Inferior parietal cortex (tissue), 1 donor: ENCODE measurements around the gene NUFIP2.
"Not testable (repeated sequence)": the region's sequence is repeated elsewhere in the genome, so short reads cannot be mapped to it uniquely, and the experiment has no call there.

Source experiments
- DNase-seq: peaks from one replicate; pipeline ENCODE4 v3.0.0-alpha.2; 2016; ENCODE audit errors: extremely low spot score

NUFIP2 gene, protein sequence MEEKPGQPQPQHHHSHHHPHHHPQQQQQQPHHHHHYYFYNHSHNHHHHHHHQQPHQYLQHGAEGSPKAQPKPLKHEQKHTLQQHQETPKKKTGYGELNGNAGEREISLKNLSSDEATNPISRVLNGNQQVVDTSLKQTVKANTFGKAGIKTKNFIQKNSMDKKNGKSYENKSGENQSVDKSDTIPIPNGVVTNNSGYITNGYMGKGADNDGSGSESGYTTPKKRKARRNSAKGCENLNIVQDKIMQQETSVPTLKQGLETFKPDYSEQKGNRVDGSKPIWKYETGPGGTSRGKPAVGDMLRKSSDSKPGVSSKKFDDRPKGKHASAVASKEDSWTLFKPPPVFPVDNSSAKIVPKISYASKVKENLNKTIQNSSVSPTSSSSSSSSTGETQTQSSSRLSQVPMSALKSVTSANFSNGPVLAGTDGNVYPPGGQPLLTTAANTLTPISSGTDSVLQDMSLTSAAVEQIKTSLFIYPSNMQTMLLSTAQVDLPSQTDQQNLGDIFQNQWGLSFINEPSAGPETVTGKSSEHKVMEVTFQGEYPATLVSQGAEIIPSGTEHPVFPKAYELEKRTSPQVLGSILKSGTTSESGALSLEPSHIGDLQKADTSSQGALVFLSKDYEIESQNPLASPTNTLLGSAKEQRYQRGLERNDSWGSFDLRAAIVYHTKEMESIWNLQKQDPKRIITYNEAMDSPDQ

DNA sequence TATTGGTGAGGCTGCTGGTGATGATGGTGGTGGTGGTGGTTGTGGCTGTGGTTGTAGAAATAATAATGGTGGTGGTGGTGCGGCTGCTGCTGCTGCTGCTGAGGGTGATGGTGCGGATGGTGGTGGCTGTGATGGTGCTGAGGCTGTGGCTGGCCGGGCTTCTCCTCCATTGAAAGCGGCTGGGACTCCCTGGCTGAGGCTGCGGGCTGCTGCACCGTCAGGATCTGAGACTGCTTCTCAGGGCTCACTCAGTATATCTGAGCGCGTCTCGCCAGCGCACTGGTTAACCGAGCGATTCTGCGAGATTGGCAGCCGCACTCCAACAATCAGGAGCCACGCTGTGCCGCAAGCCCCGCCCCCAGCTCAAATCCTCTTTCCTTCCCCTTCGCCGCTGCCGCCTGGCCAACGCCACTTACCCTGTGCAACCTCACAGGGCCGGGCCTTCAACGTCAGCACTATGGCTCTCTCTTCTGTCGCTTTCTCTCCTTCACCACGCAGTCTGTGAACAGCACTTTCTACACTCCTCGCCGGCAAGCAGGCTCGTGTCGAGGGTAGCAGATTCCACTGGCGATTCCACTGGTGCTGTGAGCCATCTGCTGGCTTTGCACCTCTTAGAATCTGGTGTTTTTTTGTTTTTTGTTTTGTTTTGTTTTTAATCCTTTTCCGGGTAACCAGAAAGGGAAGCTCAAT lies at the start of gene NUFIP2:
NUFIP2 (minus strand) TSS at position 259 of the 690 bp plus-strand sequence; CDS start at position 170, 89 bp downstream.
- peak; percentile 97 for DNase-seq

DNA sequence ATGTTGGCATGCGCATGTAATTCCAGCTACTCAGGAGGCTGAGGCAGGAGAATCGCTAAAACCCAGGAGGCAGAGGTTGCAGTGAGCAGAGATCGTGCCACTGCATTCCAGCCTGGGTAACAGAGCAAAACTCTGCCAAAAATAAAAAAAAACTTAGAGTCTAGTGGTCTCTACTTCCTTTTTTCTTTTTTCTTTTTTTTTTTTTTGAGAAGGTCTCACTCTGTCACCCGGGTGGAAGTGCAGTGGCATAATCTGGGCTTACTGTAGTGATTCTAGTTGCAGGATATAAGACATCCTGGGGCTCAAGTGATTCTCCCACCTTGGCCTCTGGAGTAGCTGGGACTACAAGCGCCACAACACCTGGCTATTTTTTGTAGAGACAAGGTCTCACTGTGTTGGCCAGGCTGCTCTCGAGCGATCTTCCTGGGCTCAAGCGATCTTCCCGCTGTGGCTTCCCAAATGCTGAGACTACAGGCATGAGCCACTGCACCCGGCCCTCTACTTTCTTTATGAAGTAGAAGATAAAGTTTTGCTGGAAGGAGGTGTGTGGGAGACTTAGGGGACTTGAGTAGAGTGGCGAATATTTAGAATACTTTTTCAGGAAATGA lies 48.3 kb upstream of the NUFIP2 start:
- DNase-seq: no peak

DNA sequence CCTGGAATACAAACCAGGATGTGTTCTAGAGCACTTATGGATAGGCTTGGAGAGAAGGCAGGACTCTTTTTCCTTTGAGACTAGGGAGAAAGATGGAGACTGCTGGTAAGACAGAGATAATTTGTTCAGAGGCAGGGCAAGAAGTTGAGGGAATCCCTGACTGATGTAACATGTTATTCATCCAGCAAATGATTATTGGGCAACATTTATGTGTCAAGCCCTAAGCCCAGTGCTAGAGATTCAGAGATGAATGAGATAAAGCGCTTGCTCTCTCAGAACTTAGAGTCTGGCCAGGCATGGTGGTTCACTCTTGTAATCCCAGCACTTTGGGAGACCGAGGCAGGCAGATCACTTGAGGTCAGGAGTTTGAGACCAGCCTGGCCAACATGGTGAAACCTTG lies 47.8 kb upstream of the NUFIP2 start:
- no peak for DNase-seq

DNA sequence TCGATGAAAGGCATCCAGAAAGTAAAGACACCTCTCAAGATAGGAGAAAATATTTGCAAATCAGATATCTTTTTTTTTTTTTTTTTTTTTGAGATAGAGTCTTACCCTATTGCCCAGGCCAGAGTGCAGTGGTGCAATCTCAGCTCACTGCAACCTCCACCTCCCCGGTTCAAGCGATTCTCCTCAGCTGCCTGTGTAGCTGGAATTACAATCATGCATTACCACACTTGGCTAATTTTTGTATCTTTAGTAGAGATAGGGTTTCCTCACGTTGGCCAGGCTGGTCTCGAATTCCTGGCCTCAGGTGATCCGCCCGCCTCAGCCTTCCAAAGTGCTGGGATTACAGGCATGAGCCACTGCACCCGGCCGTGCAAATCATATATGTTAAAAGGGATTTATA lies 45.1 kb upstream of the NUFIP2 start:
- DNase-seq: not testable (repeated sequence)

DNA sequence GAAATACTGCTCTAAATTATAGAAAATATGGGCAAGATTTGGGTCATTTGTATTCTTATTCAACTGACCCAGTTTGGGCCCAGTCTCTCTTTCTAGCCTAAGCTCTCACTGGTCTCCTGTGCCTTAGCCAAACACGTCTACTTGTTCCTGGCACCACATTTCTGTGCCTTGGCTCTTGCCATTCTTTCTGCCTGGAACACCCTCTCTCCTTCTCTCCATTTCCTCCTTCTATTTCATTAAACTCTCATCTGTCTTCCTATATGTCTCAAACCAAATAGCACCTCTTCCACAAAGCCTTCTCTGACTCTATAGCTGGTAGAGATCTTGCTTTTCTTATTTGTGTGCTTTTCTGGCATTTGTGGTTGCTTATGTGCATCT lies 37.7 kb upstream of the NUFIP2 start:
- DNase-seq: no peak

DNA sequence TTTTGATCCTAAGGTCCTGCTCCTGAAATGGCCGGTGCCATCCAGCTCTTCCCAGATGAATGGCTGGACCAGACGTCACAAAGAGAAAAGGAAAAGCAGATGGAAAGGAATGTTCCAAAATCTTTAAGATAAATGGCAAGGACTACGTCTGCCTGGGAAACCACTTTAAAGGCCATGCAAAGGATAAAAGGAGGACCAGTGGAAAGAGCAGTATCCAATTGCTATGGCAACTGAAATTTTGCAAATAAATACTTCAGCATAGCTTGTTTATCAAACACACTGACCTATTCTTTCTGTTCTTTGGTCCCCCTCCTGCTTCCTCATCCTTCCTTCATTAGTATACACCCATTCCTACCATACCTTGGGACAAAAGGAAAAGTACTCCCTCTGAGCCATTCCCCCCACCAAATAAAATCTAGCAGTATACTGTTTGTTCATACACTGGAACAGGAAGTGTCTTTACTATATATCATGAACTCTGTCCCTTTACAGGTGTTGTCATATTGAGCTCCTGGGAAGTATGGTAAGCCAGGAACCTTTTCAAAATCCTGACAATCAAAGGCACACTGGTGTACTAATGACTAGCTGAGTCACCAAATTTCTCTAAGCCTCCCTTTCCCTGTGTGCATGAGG lies 37.2 kb upstream of the NUFIP2 start:
- no peak for DNase-seq

DNA sequence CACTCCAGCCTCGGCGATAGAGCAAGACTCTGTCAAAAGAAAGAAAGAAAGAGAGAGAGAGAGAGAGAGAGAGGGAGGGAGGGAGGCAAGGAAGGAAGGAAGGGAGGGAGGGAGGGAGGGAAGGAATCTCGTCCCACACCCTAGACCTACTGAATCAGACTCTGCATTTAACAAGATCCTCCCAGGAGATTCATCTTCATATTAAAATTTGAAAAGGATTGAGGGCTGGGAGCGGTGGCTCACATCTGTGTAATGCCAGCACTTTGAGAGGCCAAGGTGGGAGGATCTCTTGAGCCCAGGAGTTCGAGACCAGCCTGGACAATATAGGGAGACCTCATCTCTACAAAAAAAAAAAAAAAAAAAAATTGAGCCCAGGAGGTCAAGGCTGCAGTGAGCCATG lies 33.5 kb upstream of the NUFIP2 start:
- DNase-seq: no peak

DNA sequence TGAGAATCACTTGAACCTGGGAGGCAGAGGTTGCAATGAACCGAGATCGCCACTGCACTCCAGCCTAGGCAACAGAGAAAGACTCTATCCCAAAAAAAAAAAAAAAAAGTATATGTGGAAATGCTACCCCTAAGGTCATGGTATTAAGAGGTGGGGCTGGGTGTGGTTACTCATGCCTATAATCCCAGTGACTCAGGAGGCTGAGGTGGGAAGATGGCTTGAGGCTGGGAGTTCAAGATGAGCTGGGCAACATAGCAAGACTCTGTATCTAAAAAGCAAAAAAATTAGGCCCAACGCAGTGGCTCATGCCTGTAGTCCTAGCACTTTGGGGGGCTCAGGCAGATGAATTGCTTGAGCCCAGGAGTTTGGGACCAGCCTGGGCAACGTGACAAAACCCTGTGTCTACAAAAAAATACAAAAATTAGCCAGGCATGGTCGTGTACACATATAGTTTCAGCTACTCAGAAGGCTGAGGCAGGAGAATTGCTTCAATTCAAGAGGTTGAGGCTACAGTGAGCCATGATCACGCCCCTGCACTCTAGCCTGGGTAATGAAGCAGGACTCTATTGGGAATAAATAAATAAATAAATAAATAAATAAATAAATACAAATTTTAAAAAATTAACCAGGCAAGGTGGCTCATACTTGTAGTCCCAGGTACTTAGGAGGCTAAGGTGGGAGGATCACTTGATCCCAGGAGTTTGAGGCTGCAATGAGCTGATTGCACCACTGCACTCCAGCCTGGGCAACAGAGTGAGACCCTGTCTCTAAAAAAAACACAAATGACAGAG lies 32.3 kb upstream of the NUFIP2 start:
- no peak for DNase-seq

DNA sequence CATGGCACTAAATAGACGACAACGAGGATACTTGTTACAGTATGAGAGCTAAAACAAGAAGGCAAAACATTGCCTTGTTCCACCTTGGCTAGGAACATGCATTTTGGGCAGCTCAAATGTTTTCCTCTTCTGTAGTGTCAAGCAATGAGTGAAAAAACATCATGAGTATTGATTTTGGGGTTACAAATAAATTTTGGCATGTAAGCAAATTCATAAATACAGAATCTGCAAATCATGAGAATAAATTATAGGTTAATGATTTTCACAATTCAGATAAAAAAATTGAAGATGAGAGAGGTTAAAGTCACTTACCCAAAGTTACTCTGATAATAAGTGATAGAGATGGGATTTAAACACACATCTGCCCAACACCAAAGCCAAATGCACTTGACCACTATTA lies 28.4 kb upstream of the NUFIP2 start:
- no peak for DNase-seq

DNA sequence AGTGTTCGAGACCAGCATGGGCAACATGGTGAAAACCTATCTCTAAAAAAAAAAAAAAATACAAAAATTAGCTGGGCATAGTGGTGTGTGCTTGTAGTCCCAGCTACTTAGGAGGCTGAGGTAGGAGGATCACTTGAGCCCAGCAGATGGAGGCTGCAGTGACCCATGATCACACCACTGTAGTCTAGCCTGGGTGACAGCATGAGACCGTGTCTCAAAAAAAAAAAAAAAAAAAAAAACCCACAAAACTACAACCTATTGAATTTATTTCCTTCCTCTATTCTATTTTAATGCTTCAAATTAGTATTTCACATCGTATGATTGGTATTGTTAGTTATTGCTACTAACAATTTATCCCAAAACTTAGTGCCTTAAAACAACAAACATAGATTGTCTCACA lies 9.4 kb upstream of the NUFIP2 start:
- DNase-seq: no peak

DNA sequence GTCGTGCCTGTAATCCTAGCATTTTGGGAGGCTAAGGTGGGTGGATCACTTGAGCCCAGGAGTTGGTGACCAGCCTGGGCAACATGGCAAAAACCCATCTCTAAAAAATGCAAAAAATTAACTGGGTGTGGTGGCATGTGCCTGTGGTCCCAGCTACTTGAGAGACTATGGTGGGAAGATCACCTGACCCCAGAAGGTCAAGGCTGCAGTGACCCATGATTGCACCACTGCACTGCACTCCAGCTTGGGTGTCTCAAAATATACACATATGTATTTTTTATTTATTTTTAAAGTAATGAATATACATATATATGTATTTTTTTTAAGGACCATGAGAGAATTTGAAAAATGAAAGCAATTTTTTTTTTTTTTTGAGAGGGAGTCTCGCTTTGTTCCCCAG lies 5.1 kb upstream of the NUFIP2 start:
- no peak for DNase-seq

DNA sequence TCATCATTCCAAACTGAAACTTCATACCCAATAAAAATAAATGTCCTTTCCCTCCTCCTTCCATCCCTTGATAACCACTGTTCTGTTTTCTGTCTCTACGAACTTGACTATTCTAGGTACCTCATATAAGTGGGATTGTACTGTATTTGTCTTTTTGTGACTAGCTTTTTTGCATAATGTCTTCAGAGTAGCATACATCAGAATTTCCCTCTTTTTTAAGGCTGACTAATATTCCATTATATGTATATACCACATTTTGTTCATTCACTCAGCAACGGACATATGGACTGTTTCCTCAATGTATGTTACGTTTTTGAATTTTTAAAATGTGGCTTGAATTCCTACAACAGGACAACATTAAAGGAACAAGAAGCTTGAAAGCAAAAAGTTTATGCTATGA lies 1.5 kb upstream of the NUFIP2 start:
- no peak for DNase-seq

DNA sequence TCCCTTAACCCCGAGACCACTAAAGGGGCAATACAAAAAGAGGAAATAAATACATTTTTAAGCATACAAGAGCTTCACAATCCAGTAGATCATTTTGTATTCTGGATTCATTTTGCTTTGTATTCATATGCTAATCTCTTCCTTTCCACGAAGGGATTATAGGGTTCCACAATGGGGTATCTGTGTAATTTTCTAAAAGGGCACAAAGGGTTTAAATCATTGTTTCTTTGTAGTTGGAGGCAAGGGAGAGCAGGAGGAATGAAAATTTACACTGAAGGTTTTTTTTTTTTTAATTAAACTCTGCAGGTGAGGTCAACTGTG lies 592 bp upstream of the NUFIP2 start:
- no peak for DNase-seq

DNA sequence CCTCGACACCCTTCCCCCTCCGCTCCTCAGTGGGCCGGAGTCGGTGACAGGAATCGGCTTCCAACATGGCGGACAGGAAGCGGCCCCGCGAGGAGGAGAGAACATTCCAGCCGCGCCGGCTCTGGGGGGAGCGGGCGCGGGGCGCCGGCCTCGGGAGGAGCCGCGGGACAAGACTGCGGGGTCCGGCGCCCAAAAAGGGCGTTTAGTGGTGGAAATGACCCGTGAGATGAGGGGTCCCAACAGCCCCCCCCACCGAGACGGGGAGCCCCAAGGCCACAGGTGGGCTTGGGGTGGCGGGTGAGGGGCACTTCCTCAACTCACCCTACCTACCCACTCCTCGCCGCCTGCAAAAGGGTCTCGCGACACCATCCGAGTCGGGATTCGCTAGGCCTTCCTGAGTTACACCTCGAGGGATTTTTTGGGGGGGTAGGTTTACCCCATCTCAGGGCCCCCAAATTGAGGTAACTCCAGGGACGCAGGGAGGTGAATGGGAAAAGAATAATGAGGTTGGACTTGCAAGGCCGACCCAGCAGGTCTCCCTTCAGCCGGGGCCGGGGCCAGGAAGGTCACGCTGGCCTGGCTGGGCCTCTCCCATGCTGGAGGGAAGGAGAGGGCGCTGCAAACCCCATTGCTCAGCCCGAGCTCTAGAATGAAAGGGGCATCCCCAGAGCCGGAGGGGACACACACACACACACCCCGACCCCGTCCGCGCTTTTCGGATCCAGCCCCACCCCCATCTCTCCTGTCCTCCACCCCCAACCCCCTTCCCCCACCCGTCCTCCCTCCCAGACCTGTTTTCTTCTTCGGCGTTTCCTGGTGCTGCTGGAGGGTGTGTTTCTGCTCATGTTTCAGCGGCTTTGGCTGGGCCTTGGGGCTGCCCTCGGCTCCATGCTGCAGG lies 707 bp downstream of the NUFIP2 start:
- DNase-seq: peak; percentile 47

DNA sequence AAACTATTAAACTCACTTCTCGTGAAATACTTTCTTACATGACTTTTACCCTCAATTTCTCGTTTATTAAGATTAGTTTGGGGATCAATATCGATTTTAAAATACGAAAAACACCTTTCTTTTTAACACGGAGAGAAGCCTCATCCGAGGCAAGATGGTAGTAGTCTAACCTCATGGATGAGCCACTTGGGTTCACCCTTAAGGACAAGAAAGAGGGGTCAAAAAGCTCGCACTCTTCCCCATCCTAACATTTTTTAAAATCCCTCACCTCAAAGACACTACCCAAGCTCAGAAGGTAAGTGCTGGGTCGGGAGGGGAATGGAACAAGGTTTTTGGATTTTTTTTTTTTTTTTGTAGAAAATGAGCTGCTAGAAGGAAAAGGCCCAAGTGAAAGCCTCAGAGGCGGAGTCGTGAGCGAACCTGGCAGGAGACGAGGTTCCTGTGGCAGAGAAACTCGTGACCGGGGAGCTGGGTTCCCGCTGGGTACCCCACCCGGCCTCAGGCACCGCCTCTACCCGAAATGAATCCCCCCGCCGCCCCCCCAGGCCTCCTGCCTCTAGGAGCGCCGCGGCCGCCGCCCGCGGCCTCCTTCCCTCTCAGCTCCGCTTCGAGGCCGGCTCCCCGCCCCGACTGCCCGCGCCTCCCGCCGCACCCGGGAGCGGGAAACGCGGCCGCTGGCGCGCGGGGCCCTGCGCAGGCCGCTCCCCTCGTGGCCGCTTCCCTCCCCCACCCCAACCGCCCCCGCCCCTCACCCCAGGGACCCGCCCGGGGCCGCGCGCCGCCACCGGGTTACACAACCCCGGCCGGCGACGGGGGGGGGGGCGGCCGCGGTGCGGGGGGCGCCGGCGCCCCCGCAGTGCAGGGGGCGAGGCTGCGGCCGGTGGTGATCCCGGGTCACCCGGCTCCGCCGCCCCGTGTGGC lies 1.6 kb downstream of the NUFIP2 start:
- DNase-seq: no peak

DNA sequence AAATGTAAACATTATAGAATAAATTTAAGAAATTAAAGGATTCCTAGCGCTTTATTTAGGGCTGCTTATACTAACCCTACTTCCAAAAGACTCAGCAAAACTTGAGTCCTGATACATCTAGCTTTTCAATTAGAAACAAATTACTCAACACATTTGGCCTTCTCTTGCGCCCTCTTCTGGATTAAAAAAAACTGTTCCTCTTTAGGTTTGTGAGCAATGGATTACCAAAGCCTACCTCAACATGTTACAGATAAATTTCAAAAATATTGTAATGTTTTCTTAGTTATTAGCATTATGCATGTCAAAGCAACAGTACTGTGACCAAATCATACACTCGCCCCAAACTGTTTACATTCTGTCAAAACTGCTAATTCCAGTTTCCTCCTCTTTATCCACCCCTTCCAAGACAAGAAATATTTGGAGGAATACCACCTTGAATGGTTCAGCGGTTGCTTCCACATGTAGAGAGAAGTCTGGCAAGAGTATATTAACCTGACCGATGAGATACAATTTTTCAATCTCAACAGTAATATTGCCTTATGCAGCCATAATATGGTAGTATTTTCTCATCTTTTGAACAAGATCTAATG lies 2.7 kb downstream of the NUFIP2 start:
- peak; percentile 95 for DNase-seq

DNA sequence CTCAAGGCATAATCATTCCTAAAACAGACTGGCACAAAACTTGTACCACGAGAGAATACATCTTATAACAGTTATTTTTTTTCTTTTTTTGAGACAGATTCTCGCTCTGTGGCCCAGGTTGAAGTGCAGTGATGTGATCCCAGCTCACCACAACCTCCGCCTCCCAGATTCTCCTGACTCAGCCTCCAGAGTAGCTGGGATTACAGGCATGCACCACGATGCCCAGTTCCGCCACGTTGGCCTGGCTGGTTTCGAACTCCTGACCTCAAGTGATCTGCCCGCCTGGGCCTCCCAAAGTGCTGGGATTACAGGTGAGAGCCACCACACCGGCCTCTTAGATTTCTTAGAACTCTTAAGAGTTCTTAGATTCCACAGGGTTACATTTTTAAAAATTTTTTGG lies 4.1 kb downstream of the NUFIP2 start:
- DNase-seq: no peak

DNA sequence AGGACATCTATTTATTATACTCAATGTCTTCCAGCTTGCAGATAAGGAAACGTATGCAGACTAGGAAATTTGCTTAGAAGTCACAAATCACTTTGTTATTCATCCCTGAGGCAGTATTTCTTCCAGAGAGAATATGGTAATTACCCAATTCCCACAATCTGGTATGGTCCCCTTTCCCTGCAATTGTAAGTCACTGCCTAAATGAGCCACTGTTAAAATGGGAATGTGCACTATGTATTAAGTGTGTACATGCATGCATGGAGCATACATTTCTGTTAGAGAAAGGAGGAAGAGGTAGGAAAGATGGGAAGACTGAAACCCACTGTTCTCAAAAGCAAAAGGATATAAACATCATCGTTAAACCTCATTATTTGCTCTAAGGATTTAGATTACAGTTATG lies 10.0 kb downstream of the NUFIP2 start:
- DNase-seq: no peak

DNA sequence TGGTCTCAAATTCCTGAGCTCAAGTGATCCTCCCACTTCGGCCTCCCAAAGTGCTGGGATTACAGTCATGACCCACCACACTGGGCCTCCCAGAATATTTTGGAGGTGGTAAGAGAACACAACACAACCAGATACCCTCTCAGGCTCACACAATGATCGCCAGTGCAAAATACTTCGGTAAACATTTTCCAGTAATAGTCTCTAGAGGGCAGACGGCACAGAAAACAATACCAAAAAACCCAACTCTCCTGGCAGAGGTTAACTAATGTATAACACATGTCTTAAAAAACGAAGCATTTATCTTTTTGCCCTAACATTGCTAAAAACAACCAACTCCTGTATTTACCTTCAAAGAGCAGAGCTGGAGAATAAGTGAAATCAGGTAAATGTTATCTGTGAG lies 10.5 kb downstream of the NUFIP2 start:
- DNase-seq: no peak
